Stimulated activated CD4-positive, alpha-beta T cell treated with anti-CD3 and anti-CD28 coated beads, TNF-alpha, amount 100 ng/mL, for 1 hour (primary cell): Measurements from ENCODE around the gene NCKAP5.
"Not testable (repeated sequence)": the region's sequence is repeated elsewhere in the genome, so short reads cannot be mapped to it uniquely, and the experiment has no call there.

Experiments
- DNase-seq, 3 donors: peaks; one replicate each; pipeline ENCODE4 v3.0.0-alpha.2; 2020; ENCODE audit warnings: low read depth in 3 of 3, low spot score in 1 of 3

The NCKAP5 gene

GRCh38 chr2:133470446-133470845 is 97.8 kb downstream of the NCKAP5 start:
- DNase-seq: not testable (repeated sequence)

- no peak for DNase-seq
Measured at GRCh38 chr2:133462811-133463210, 105.5 kb downstream of the NCKAP5 start.

- no peak for DNase-seq
Measured at GRCh38 chr2:133461484-133461883, 106.8 kb downstream of the NCKAP5 start.

DNA sequence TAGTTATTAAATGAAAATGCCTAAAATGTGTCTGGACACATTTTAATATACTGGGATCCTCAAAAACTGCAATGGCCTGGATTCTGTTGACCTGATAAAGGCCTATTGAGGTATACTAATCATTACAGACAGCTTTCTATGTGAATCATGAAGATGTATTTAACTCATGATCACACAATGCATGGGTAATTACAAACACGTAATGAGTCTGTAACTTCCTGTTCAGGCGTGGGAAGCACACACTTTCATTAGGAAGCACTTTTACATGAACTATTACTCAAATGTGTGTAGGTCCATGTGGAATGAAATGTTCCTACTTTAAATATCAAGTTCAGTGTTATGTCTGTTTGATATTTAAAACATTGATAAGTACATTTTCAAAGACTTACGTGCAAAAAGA is 108.7 kb downstream of the NCKAP5 start:
- DNase-seq: no peak

GRCh38 chr2:133458280-133458679 is 110.0 kb downstream of the NCKAP5 start:
- no peak for DNase-seq

- no peak for DNase-seq
Measured at GRCh38 chr2:133457861-133458260, 110.4 kb downstream of the NCKAP5 start.

- no peak for DNase-seq
Measured at GRCh38 chr2:133456971-133457370, 111.3 kb downstream of the NCKAP5 start.

DNA sequence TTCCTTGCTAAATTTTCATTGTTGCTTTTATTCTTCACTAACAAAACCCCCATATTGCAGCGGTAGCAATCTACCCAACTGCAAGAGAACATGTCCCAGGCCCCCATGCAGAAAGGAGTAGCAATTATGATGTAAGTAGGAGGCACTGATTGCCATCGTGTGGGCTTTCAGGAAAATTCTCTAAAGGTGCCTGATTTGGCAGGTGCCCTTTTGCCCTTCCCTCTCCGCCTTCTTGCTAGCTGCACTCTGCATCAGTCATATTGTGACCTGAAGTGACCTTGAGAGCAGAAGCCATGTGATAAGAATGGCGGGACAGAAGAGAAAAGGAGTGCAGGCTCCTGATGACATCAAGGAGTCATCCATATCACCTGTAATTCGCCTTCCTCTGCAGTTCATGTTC is 112.1 kb downstream of the NCKAP5 start:
- DNase-seq: no peak

DNA sequence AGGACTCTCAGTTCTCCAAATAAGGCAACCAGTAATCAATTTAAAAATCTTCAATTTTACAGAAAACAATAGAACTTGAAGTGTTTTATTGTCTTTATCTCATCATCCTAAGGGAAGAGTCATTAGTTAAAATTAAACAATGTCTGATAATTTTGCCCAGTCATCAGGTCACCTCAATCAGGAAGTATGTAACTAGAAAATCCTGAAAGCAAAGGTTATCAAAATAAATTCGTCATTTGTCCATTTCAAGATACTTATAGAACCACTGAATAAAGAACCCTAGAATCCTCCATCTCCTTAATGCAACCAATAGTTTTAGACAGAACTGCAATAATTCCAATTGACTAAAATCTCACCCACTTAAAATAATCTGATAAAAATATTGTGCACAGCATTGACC is 115.2 kb downstream of the NCKAP5 start:
- no peak for DNase-seq

DNA sequence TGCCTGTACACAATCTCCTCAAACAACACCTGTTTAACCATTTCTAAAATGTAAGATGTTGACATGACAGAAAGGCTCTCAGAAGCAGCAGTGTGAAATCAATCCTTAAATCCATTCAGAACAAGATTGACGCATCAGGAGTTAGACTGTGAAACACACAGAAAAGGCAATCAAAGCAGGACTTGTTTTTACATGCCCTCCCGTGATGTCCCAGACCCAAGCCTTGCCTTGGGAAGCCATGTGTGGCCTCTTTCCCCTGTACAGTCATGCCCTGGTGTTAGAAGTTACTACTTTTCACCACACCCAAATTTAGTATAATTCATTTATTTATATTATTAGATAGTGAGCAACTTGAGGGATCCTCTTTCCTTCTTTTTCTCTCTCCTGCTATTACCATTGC is 115.7 kb downstream of the NCKAP5 start:
- no peak for DNase-seq

GRCh38 chr2:133452146-133452545 is 116.1 kb downstream of the NCKAP5 start:
- no peak for DNase-seq

DNA sequence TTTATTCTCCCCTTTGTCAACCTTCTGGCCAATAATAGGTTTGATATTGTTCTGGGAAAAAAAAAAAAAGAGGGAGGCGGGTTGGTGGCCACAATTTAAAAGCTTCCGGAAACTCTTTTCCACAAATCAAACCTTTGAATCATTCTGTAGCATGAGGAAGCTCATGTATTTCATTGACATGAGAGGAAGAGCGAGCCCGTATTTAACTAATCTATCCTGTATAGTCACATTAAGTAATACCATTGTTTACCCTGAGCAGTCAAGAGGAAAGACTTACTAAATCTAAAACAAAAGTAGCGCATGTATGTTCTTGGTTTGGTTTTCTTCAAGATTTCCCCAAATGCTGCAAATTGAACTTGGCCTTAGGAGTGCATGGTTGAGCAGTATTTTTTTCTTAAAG is 120.1 kb downstream of the NCKAP5 start:
- DNase-seq: no peak

DNA sequence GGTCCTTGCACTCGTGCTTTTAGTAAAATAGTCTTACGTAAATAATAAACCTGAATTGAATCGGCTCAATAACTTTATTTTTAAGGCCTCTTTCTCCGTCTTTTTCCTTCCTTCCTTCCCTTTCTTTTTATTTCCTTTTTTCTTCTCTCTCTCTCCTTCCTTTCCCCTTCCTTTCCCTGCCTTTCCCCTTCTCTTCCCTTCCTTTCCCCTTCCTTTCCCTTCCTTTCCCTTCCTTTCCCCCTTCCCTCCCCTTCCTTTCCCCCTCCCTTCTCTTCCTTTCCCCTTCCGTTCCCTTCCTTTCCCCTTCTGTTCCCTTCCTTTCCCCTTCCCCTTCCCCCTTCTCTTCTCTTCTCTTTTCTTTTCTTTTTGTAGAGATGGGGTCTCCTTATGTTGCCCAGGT is 121.0 kb downstream of the NCKAP5 start:
- DNase-seq: no peak

- DNase-seq: no peak
Measured at GRCh38 chr2:133444465-133444864, 123.8 kb downstream of the NCKAP5 start.

GRCh38 chr2:133442393-133442792 is 125.9 kb downstream of the NCKAP5 start:
- DNase-seq: no peak

GRCh38 chr2:133439565-133439920 is 128.7 kb downstream of the NCKAP5 start:
- no peak for DNase-seq

DNA sequence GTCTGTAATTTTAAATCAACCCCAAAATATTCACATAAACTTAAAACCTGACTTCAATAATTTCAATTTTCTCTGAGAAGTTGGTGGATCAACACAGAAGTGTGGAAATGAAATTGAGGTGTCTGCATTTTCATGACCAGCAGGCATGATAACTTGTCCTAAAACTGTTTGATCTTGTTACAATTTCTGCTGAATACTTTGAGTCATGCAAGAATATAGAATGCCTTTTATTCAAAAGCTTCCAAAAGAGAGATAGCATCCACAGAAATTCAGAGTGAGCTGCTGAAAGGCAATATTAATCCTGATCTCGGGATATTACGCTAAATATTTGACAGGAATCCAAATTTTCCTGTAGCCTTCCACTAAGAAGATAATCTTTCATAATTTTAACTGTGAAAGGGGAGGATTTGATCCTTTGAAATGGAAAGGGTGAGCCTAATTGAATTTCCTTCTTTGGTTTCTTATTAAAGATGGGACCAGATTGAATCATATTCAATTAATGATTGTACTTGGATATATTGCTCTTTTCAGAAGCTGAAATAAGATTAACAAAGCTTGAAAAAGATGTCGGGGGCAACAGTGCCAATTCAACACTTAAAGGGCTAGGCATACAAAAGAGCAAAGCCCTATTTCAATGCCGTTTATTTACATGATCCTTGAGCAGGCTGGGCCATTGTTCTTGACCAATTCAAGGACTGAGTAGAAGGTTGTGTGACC is 129.3 kb downstream of the NCKAP5 start:
- no peak for DNase-seq

DNA sequence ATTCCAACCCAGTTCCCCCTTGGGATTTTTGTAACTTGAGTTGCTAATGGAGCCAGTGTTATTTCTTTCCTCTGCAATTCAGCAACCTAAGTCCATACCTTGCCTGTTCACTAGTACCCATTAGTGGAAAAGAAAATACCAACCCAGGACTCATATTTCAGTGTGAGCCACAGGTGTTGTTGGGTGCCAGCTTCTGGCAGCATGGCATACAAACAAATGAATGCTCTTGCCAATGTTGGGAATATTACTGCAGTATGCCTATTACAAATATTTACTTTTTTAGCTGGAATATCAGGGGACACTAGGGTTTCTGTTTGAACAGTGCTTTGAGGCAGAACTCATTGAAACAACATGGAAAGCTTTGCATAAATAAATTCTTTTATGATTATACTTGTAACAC is 130.2 kb downstream of the NCKAP5 start:
- DNase-seq: no peak

GRCh38 chr2:133437492-133437891 is 130.8 kb downstream of the NCKAP5 start:
- DNase-seq: no peak

DNA sequence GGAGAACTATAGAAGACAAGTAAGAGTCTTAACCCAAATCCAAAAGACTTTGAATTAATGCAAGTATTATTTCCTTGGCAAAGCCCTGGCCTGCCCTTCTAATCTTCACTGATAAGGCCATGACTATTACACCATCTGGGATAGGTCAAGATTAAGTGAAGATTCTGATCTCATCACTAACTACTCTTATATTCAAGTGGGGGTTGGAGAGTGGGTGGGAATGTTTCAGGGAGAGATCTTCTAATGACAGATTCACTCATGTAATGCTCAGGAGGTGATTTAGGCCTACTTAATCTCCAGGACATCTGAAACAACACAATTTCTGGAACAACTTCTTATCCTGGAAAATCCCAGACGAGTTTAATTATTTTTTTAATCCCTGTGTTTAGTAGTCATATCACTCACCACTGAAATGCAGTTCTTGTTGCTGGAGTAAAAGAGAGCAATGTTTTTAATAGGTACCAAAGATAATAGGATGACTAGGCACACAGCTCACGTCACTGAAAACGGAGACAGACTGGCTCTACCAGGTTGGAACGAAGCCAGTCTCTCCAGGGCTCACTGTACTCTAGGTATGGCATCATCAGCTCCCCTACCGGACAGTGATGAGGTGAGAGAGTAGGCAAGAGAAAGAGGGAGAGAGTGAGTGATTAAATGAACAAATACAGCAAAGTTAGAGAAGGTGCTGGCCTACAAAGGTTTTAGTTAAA is 133.1 kb downstream of the NCKAP5 start:
- no peak for DNase-seq

DNA sequence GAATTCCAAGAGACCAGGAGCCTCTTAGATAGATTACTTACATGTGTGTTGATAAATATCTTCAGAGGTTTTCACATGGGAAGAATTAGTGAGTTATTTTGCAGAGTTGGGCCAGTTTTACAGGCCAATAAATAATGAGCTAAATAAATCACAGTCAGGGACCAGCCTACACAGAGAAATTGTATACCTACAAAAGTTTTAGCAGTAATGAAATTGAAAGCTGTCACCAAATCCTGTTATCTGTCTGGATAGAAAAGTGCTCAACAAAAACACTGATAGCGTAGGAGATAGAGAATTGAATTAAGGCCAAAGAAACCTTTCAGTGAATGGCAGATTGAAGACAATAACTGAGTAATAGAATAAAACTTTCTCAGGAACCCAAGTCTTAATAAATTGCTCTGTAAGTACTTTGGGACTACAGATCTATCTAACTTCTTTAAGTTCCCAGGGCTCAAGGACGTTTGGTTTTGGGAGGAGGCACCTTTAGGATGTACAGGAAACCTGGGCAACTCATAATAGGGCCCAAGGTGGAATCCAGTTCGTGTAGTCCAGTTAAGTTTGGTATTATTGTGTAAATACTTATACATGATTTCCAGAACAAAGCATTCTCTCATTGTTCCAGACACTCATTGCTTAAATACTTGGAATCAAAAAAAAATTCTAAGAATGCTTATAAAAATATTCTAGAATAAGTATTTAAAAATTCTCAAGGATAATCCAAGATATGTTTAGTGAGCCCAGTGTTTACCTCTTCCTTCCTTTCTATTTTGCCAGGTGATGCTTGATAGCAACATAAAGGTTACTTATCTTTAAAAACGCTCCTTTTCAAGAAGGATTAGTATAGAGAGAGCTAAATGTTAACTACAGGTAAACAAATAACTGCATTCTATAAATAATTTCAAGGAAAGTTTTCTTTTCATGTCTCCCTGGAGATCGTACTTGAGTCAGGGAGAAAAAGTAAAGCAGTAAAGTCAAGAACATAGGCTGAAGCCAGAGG is 134.5 kb downstream of the NCKAP5 start:
- no peak for DNase-seq

GRCh38 chr2:133432778-133433177 is 135.5 kb downstream of the NCKAP5 start:
- DNase-seq: no peak
